Hepatic stellate cell (primary cell): ENCODE measurements around the gene FOLR1.
"Not testable (repeated sequence)": the region's sequence is repeated elsewhere in the genome, so short reads cannot be mapped to it uniquely, and the experiment has no call there.

Experiments used
- DNase-seq: peaks from one replicate; pipeline ENCODE4 v3.0.0; 2011; ENCODE audit warnings: low spot score

FOLR1 gene

DNA sequence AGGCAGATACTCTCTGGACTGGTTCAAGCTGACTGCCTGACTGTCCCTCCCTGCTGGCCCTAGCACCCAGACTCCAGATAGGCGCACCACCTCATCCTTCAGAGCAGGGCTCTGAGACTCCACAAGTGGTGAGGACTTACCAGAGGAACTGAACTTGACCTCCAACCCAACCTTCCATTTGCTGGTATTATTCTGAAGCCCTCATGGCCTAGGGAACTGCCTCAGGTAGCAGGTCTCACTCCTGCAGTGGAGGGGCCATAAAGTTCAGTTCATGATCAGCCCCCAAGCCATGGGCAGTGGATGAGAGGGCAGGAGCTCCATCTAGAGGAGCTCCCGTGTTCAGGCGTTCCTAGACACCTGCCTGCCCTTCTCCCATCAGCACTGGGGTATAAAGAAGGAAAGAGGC, 10.4 kb upstream of the FOLR1 start:
- not testable (repeated sequence) for DNase-seq

DNA sequence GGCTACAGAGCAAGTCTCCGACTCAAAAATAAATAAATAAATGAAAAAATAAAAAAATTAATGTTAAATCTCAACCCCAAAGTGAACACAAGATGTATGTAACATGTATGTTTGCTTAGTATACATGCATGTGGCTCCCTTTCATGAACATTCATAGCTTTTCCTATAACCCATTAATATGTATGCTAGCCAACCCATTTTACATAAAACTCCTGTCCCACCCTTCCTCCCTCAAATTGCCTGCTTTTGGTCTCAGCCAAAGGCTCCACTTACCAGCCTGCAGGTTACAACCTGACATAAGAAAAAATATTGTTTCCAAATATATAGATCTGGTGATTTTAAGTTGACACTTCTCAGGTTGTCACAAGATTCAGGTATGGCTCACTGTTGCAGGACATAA, 3.7 kb upstream of the FOLR1 start:
- no peak for DNase-seq

DNA sequence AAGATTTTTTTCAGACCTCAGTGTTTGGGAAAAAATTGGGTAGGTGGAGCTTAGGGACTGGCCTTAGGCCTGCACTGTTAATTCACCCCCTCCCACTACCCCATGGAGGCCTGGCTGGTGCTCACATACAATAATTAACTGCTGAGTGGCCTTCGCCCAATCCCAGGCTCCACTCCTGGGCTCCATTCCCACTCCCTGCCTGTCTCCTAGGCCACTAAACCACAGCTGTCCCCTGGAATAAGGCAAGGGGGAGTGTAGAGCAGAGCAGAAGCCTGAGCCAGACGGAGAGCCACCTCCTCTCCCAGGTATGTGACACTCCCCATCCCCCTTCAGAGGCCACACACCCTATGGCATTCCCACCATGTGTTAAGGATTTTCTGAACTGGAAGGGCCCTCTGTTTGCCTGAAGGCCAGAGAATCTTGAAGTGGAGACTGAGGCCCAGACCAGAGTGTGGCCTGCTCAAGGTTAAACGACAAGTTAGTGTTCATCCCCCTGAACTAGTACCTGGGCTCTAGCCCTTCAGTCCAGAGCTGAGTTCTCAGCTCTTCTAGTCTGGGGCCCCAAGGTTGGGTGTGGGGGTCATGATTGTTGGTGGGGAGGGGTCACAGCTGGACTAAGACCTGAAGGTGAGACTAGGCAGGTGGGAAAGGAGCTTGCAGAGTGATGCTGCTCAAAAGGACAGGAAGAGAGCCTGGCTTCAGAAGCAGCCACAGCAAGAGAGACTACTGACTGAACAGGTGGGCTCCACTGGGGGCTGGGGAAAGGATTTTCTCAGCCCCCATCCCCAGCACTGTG, 2.3 kb upstream of the FOLR1 start:
- no peak for DNase-seq

DNA sequence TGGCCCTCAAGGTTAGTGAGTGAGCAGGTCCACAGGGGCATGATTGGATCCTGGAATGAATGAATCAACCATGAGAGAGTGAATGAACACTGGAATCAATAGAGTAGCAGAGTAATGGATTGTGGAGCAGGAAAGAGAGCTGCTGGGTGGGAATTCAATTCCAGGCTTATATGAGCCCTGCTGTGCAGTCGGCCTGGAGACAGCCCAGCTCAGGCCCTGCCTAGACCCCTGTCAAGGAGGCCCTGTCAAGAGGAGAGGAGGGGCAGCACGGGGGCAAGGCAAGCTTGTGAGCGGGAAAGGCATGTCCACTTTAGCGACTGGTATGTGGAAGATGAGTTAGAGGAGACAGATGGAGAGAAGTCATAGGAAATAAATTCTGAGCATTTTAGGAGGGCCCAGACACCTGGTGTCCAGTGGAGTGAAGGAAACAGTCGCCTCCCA, 1.3 kb upstream of the FOLR1 start:
- DNase-seq, result no peak

DNA sequence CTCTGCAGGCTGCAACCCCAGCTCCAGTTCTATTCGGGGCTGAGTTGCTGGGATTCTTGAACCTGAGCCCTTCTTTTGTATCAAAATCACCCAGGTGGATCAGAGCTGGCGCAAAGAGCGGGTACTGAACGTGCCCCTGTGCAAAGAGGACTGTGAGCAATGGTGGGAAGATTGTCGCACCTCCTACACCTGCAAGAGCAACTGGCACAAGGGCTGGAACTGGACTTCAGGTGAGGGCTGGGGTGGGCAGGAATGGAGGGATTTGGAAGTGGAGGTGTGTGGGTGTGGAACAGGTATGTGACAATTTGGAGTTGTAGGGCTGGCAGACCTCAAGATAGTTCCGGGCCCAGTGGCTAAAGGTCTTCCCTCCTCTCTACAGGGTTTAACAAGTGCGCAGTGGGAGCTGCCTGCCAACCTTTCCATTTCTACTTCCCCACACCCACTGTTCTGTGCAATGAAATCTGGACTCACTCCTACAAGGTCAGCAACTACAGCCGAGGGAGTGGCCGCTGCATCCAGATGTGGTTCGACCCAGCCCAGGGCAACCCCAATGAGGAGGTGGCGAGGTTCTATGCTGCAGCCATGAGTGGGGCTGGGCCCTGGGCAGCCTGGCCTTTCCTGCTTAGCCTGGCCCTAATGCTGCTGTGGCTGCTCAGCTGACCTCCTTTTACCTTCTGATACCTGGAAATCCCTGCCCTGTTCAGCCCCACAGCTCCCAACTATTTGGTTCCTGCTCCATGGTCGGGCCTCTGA, 3.8 kb downstream of the FOLR1 start:
- no peak for DNase-seq

DNA sequence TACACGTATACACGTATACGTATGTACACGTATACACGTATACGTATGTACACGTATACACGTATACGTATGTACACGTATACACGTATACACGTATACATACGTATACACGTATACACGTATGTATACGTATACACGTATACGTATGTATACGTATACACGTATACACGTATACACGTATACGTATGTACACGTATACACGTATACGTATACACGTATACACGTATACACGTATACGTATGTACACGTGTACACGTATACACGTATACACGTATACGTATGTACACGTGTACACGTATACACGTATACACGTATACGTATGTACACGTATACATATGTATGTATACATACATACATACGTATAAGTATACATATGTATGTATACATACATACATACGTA, 9.5 kb downstream of the FOLR1 start:
- DNase-seq, result not testable (repeated sequence)

DNA sequence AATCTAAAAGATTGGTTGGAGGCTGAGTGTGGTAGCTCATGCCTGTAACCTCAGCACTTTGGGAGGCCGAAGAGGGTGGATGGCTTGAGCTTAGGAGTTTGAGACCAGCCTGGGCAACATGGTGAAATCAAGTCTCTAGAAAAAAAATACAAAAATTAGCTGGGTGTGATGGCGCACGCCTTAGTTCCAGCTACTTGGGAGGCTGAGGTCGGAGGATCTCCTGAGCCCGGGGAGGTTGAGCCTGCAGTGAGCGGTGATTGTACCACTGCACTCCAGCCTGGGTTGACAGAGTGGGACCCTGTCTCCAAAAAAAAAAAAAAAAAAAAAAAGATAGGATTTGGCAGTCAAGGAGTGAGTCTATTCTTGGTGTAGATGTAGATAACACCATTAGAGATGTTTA, 10.6 kb downstream of the FOLR1 start:
- DNase-seq, result no peak

DNA sequence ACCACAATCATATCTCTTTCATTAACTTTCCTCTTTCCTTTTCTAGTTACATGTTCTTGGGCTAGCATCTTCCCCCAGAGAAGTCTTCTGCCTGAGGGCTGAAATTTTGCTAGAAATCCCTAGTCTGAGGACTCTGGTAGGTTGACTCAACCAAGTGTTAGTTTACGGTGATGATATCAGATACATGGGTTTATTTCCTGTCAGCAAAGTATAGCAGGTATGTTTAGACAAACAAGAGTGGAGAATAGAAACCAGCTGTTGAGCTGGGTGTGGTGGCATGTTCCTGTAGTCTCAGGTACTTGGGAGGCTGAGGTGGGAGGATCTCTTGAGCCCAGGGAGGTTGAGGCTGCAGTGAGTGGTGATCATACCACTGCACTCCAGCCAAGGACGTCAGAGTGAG, 11.2 kb downstream of the FOLR1 start:
- DNase-seq, result no peak

DNA sequence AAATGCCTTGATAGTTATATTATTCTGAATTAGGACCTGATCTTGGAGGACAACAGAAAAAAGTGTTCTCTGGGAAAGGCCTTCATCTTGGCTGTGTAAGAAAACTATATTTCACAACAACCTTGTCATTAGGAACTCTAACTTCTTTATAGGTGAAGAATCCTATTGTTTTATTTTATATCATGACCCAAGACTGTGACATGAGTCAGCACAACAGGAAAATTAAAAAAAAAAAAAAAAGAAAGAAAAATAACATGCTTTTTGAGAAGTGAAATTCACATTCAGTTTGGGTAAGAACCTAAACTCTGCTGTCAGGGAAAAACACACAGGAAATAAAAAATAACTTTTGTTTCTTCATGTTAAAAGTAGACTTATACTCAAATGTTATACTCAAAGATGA, 12.9 kb downstream of the FOLR1 start:
- no peak for DNase-seq

DNA sequence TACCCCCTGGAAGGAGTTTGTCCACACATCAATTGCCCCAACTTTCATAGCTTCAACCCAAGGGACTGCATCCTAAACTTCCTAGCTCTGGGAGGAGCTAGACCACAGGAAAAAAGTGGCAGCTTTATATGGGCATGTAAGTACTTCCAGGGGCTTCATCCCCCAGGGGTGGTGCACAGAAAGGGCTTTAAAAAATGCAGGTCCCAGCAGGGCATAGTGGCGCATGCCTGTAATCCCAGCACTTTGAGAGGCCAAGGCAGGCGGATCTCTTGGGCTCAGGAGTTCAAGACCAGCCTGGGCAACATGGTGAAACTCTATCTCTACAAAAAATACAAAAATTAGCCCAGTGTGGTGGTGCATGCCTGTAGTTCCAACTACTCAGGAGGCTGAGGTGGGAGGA, 14.9 kb downstream of the FOLR1 start:
- not testable (repeated sequence) for DNase-seq

DNA sequence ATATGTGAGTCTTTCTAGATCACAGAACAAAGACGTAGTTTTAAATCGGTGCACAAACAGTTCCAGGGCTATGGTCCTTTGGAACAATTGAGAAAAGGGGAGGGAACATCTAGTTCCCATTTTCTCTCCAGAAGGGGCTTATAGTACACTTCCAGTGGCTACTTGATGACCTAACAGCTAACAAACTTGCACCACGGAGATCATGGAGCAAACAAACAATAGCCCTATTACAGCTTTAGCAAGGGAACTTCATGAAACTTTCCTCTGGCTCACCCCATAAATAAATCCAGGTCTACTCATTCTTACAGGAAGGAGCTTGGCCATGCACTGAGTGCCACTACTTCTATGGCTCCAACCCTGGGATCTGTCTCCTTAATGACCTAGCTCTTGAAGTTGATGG, 16.3 kb downstream of the FOLR1 start:
- DNase-seq, result no peak

DNA sequence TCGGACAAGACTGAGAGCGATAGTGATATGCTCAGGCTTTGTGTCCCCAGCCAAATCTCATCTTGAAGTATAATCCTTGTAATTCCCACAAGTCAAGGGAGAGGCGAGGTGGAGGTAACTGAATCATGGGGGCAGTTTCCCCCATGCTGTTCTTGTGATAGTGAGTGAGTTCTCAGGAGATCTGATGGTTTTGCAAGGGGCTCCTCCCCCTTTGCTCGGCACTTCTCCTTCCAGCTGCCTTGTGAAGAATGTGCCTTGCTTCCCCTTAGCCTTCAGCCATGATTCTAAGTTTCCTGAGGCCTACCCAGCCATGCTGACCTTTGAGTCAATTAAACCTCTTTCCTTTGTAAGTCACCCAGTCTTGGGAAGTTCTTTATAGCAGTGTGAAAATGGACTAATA, 17.2 kb downstream of the FOLR1 start:
- no peak for DNase-seq

DNA sequence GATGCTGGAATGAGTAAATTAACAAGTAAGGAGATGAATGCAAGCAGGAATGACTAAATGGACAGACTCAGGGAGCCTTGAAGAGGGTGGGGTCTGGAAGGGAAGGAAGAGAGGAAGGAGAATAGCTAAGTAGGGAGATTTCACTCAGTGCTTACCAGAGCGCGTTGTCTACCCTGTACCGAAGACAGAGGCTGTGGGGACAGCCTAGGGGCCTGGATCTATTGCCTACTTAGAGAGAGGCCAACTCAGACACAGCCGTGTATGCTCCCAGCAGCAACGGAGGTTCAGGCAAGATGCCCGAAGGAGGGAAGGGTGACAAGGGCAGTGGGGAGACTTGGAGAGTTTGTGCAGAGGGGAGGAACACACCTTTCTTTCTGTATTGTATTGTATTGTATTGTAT, 24.7 kb downstream of the FOLR1 start, which contains the start of gene FOLR2:
Gene FOLR2 (plus strand): TSS at position 157 of the 400 bp plus-strand sequence. CDS start 1,791 bp downstream, outside the sequence.
- DNase-seq, result no peak

DNA sequence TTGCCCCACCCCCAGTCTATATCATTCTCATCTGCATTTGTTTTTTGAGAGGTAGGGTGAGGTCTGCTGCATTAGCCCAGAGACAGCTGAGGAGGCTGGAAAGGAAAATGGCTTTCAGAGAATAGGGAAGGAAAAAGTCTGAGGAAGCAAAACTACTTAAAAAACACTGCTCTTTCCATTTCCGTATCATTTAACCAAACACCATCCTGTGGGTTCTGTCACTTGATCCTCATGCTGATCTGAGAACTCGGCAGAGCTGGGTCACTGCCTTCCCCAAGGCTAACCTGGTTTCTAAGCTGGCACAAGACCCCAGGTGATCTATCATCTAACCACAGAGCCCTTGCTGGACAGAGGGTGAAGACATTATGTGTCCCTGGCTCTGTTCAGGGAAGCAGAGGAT, 25.9 kb downstream of the FOLR1 start:
- no peak for DNase-seq

DNA sequence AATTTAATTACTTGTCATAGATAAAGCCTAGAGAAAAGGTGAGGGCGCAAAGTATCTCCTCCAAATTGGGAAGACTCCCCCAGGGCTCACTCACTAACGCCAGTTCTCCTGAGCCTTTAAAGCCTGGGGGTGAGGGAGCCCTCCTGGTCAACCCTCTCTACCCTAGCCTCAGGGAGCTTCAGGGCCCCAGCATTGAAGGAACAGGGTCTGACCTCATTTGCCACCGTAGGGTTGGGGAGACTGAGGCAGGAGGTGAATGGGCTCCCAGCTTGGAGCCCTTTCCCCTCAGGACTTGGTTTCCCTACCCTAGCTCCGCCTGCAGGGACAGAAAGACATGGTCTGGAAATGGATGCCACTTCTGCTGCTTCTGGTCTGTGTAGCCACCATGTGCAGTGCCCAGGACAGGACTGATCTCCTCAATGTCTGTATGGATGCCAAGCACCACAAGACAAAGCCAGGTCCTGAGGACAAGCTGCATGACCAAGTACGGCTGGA, 26.4 kb downstream of the FOLR1 start:
- DNase-seq, result no peak

DNA sequence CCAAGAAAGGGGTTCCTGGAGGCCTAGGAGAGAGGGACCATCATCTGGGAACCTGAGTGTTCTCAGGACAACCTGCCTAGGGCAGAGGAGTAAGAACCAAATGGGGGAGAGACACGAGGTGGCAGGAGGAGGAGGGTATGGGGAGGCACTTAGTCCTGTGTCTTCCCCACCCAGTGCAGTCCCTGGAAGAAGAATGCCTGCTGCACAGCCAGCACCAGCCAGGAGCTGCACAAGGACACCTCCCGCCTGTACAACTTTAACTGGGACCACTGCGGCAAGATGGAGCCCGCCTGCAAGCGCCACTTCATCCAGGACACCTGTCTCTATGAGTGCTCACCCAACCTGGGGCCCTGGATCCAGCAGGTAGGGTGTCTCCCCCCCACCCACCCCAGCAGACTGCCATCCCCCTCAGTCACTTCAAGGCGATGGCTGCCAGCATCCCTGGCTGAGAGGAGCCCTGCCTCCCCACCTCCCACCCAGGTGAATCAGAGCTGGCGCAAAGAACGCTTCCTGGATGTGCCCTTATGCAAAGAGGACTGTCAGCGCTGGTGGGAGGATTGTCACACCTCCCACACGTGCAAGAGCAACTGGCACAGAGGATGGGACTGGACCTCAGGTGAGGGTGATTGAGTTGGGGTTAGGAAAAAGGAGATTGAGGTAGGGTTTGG, 28.9 kb downstream of the FOLR1 start:
- no peak for DNase-seq

DNA sequence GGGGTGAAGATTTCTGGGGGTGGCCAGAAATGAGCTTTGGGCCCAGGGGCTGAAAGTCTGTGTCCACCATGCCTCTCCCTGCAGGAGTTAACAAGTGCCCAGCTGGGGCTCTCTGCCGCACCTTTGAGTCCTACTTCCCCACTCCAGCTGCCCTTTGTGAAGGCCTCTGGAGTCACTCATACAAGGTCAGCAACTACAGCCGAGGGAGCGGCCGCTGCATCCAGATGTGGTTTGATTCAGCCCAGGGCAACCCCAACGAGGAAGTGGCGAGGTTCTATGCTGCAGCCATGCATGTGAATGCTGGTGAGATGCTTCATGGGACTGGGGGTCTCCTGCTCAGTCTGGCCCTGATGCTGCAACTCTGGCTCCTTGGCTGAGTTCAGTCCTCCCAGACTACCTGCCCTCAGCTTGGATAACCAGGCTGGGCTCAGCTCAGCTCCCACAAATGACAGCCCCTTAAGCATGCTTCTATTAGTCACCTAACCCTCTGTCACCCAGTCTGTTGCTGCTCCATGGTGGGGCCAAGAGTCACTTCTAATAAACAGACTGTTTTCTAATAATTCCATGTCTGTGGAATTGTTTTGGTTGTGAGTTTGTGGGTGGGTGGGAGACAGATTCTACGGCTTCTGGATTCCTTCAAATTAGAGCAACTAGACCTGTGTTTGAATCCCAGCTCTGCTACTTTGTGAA, 29.6 kb downstream of the FOLR1 start:
- DNase-seq, result no peak

DNA sequence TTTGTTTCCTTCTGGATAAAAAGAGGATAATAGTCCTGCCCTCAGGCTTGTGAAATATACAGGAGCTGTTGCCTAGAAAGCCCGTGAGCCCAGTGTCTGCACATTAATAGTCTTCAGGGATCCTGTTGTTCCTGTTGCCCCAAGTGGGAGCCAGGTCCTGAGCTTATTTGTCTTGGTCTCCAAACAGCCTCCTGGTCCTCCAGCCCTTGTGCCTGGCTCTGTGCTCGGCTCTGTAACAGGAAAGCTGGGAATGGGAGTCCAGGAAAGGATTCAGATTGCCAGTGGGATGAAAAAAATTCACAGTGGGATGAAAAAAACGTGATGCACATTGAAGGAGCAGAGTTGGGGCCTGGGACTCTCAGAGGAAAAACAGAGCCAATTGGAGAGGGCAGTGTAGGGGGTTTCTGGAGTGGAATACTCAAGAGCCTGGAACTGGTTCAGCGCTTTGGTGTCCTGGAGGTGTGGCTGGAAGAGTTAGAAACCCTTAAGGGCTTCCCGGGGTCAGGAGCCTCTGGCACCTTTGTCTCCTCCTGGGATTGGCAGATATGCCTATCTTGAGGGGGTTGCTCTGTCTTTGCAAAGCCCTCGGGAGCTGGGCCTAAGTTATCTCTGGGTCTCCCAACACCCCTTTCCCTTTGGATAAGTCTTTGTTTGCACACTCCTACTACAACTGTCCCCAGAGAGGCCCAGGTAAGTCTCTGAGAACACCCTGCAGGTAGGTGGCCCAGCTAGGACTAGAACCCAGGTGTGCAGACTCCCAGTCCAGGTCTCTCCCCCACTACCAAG, 30.4 kb downstream of the FOLR1 start:
- no peak for DNase-seq

DNA sequence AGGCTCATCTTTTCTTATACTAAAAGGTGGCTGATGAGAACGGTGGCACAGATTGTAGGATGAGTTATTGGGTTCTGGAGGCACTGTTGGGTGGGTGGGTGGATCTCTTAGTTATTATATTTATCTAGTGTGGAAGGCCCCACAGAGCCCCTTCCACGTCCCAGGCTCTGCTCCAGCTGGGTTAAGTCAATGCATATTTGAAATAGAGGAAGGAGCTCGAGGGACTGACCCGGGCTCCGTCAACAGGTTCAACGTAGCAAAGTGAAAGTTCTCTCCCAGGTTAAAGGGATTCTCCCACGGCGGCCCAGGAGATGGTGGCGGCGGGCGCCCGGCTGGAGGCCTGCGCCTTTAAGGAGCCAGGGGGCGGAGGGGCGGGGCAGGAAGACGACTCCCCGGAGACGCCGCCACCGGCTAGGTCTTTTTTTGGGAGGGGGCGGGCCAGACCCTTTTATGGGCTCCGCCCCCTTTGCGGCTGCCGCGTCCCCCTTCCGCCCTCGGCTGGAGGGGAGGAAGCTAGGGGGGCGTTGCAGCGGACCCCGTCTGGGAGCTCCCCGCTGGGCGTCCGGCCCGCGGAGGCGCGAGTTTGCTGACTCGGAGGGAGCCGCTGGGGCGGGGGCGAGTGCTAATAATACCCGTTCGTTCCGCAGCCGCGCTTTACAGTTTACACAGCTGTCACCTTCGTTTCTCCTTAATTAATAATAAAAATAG, 31.1 kb downstream of the FOLR1 start:
- peak; percentile 77 for DNase-seq
